ENCODE measurements around the gene AGAP1. TPM values are rescaled to one million over a fixed set of nuclear protein-coding genes. Genes with fewer than 3 reads are reported as not detected.

AGAP1 gene
- total RNA-seq, 4 donors from 2014 or later: 23.4 to 46.5 (median 29.3) TPM

DNA sequence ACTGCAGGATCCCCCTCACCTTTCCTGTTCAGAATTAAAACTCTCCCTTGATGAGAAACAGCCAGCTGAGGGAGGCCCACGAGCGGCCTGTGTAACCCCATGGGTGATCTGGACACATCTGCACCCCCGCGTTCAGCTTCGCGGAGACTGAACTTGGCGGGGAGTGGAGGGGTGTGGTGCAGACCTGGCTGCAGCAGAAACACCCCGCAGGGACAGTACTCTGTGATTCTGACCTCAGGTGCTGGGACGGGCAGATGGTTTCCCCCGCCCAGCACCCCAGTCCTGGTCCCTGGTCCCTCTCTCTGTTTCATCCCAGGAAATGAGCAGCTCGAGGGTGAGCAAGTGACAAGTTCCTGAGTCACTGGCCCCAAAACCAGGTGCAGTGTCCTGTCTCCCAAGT, 633.2 kb downstream of the AGAP1 start:
- WGBS, 2 donors: 85 to 91% methylated on average over 9 of the region's 11 CpGs

DNA sequence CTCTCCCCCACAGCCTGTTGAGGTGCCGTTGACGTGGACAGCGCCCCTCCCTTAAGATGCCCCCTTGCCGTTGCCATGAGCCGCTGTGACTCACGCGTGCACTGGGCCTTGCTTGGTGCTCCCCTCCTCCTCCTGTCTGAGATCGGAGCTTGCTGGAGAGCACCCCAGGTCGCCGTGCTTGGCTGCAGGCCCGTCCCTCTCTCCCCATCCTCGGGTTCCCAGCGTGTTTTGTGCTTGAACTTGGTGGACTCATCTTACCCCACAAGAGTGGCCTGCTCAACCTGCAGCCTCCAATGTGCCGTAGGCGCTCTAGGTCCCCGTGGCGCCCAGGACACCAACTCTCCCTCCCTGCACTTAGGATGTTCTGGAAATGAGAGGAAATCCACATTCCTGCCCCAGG, 634.5 kb downstream of the AGAP1 start:
- Histone ChIP-seq H3K27me3 (no peaks in the 10 kb centered on the region), H3K4me3 (replicated peaks in 1 of 3) (no peak overlapping the region), H3K36me3 (peaks cover 6 to 11% of the 10 kb centered on the region in 2 donors), H3K4me1 (no peaks in the 10 kb centered on the region), H3K27ac (no peak overlapping the region), H3K9me3 (no peaks in the 10 kb centered on the region)
- TF ChIP-seq POLR2A (IDR thresholded peaks at IDR 0.05): no peak
- TF ChIP-seq, protein P1, sequence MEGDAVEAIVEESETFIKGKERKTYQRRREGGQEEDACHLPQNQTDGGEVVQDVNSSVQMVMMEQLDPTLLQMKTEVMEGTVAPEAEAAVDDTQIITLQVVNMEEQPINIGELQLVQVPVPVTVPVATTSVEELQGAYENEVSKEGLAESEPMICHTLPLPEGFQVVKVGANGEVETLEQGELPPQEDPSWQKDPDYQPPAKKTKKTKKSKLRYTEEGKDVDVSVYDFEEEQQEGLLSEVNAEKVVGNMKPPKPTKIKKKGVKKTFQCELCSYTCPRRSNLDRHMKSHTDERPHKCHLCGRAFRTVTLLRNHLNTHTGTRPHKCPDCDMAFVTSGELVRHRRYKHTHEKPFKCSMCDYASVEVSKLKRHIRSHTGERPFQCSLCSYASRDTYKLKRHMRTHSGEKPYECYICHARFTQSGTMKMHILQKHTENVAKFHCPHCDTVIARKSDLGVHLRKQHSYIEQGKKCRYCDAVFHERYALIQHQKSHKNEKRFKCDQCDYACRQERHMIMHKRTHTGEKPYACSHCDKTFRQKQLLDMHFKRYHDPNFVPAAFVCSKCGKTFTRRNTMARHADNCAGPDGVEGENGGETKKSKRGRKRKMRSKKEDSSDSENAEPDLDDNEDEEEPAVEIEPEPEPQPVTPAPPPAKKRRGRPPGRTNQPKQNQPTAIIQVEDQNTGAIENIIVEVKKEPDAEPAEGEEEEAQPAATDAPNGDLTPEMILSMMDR (IDR thresholded peaks at IDR 0.05): no peak
- DNase-seq: no peak
- intact Hi-C loops (cut with DNase I): no loop called here
- 83% methylated on average over 10 to 17 of the region's 17 CpGs for WGBS, 2 donors

More for the DNA sequence above, 633.2 kb downstream of the AGAP1 start:
- H3K27ac ChIP-seq: no peak overlapping the region
- H3K36me3 ChIP-seq: peaks cover 6 to 11% of the 10 kb centered on the region in 2 donors
- H3K27me3 ChIP-seq: no peaks in the 10 kb centered on the region
- H3K4me1 ChIP-seq: no peaks in the 10 kb centered on the region
- intact Hi-C loops (cut with DNase I): no loop called here
- H3K9me3 ChIP-seq: no peaks in the 10 kb centered on the region
- no peak for DNase-seq
- no peak for TF ChIP-seq POLR2A (IDR thresholded peaks at IDR 0.05)
- TF ChIP-seq, protein P1 (IDR thresholded peaks at IDR 0.05): no peak
- H3K4me3 ChIP-seq (replicated peaks in 1 of 3): no peak overlapping the region

DNA sequence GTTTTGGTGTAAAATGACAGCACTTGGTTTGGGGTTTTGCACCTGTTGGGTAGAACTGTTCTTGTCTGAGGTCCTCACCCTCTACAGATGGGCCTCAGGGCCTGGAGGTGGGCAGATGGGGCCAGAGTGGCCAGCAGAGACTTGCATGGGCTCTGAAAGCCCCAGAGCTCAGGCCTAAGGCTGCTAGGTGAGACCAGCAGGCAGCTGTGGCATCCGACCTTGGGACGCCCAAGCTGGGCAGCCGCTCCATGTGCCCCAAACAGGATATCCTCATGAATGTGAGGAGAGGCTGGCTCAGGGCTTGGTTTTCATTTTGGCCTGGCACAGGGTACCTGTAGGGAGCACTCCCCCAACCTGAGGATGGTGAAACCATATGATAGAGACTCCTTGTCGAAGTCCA, 636.1 kb downstream of the AGAP1 start:
- intact Hi-C loops (cut with DNase I): no loop called here
- no peak for DNase-seq
- Histone ChIP-seq H3K4me1 (no peaks in the 10 kb centered on the region), H3K27ac (no peak overlapping the region), H3K36me3 (peaks cover 0 to 5% of the 10 kb centered on the region in 2 donors), H3K4me3 (replicated peaks in 1 of 3) (no peak overlapping the region), H3K9me3 (no peaks in the 10 kb centered on the region), H3K27me3 (no peaks in the 10 kb centered on the region)
- TF ChIP-seq, protein P1 (IDR thresholded peaks at IDR 0.05): no peak
- no peak for TF ChIP-seq POLR2A (IDR thresholded peaks at IDR 0.05)
- 93% methylated on average over 3 of the region's 4 CpGs; no CpG with 5 or more reads in 1 of the 2 donors for WGBS, 2 donors

DNA sequence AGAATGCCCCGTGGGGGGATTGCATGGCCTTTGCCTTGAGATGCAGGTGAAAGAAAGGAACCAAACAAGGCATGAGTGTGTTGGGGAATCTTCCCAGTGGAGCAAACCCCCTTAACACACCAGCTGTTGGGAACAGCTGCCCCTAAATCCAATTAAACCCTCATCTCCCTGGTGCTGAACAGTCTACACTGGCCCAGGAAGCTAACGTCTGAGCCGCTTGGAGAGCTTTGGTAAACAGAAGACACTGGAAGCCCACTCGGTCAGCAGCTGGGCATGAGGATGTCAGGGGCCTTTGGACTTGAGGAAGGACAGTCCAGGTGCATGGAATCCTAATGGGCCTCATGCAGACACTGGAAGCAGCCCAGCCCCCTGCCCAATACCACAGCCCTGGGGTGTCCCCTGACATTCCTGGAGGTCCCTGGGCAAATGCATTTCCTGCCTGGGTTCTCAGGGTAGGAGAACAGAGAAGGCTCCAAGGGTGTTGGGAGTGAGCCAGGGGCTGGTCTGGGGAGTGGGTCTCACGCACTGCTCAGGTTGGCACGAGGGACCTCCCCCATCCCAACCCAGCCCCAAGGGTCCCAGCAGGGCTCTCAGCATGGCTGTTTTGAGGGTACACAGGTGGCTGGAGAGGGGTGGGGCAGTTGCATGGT, 636.6 kb downstream of the AGAP1 start:
- no peak for DNase-seq
- Histone ChIP-seq H3K27me3 (no peaks in the 10 kb centered on the region), H3K4me1 (no peaks in the 10 kb centered on the region), H3K36me3 (peaks cover 0 to 2% of the 10 kb centered on the region in 2 donors), H3K4me3 (replicated peaks in 1 of 3) (no peak overlapping the region), H3K27ac (no peak overlapping the region), H3K9me3 (no peaks in the 10 kb centered on the region)
- TF ChIP-seq, protein P1 (IDR thresholded peaks at IDR 0.05): no peak
- TF ChIP-seq POLR2A (IDR thresholded peaks at IDR 0.05): no peak
- 85 to 97% methylated on average over 5 to 6 of the region's 6 CpGs for WGBS, 2 donors
- intact Hi-C loops (cut with DNase I): no loop called here

DNA sequence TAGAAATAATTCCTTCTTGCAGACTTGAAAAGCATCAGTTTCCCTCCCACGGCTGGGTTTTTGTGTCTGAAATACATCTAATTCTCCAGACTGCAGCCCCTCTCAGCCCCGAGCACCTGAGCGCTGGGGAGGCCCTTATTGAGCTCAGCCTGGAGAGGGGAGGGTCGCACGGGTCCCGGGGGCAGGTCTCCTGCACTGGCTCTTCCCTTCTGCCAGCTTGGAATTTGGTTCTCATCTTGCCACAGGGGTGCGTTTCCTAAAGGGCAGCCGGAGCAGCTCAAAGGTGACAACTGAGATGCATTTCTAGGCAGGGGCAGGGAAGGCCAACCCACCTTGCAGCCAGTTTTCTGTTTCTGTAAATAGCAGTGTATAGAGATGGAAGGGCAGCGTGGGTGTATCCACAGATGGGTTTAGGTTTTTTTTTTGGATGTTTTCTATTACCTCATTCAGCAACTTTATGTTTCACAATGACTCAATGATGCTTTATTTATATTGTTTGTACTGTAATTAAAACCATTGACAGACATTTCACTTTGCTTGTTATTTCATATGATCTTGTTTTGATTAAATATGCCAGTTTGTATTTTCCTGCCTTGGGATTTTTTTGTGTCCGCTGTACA, 637.3 kb downstream of the AGAP1 start:
- Histone ChIP-seq H3K4me1 (no peaks in the 10 kb centered on the region), H3K36me3 (no peaks in the 10 kb centered on the region), H3K4me3 (replicated peaks in 1 of 3) (no peak overlapping the region), H3K27me3 (no peaks in the 10 kb centered on the region), H3K27ac (no peak overlapping the region), H3K9me3 (no peaks in the 10 kb centered on the region)
- no peak for TF ChIP-seq POLR2A (IDR thresholded peaks at IDR 0.05)
- TF ChIP-seq, protein P1 (IDR thresholded peaks at IDR 0.05): no peak
- intact Hi-C loops (cut with DNase I): no loop called here
- WGBS, 2 donors: 80 to 81% methylated on average over 7 to 10 of the region's 10 CpGs
- DNase-seq: no peak

Data from thyroid gland (tissue), 4 donors.